Ishikawa (cell line): ENCODE results near the gene MYH6.

Experiments
- EP300 ChIP-seq: IDR thresholded peaks from 2 replicates; pipeline ENCODE4 v1.6.1; 2012; ENCODE audit warnings: borderline replicate concordance
- FOXM1 ChIP-seq: IDR thresholded peaks from 2 replicates; pipeline ENCODE4 v1.6.1; 2012; ENCODE audit warnings: low read depth, borderline replicate concordance
- RAD21 ChIP-seq: IDR thresholded peaks from 2 replicates; pipeline ENCODE4 v1.6.1; 2012; ENCODE audit warnings: low read depth
- TAF1 ChIP-seq: IDR thresholded peaks from 2 replicates; pipeline ENCODE4 v1.6.1; 2012; ENCODE audit warnings: low read depth, mild to moderate bottlenecking
- YY1 ChIP-seq: IDR thresholded peaks from 2 replicates; pipeline ENCODE4 v1.6.1; 2012; ENCODE audit warnings: low read depth
- ZBTB7A ChIP-seq: IDR thresholded peaks from 2 replicates; pipeline ENCODE4 v1.6.1; 2012; ENCODE audit warnings: low read depth
- TF ChIP-seq, protein P1 (sequence below): IDR thresholded peaks from 2 replicates; pipeline ENCODE4 v1.6.1; 2012

DNA sequence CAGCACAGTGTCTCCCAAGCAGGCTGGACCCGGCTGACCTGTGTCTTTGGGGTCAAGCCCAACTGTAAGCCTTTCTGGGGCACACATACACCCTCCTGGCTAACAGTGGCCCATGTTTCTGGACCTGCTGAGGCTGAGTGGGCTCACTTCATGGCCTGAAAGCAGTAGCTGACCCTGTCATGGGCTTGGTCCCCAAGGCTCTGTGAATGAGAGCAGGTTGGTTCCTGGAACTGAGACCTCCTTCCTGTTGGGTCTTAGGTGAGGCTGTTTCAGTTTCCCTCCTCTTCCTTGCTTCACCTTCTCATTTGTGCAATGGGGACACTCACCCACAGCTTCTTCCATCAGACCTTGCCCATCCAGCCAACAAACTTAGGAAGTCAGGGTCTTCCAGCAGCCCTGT, 36.2 kb downstream of the MYH6 start:
- TF ChIP-seq EP300: no peak
- TF ChIP-seq RAD21: no peak
- TF ChIP-seq TAF1: no peak
- TF ChIP-seq, protein P1, sequence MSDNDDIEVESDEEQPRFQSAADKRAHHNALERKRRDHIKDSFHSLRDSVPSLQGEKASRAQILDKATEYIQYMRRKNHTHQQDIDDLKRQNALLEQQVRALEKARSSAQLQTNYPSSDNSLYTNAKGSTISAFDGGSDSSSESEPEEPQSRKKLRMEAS: no peak
- no peak for TF ChIP-seq ZBTB7A
- TF ChIP-seq YY1: no peak
- no peak for TF ChIP-seq FOXM1
